ENCODE results near the gene FOXP4. TPM values are rescaled to one million over a fixed set of nuclear protein-coding genes. Genes with fewer than 3 reads are reported as not detected.
A peak's percentile ranks its signal among the peaks of the same experiment; 100 is the strongest.

FOXP4 gene
- total and polyA plus RNA-seq, 2 of the 13 experiments (the other 11 are each of a cell fraction or from before 2014, with no cell fraction given): 11.0 to 12.4 TPM

- intact Hi-C loops (cut with micrococcal nuclease; ENCODE audit: unreplicated experiment): no loop called here
- TF ChIP-seq HNRNPL (IDR thresholded peaks at IDR 0.05; ENCODE audit: low read depth, low read length): peak; percentile 86
- peak; percentile 27 for TF ChIP-seq SKI (IDR thresholded peaks at IDR 0.05; ENCODE audit: partially characterized antibody)
- no peak for TF ChIP-seq ZBTB38 (CRISPR knock-in tag; IDR thresholded peaks at IDR 0.05)
- in situ Hi-C loops (cut with HindIII; ENCODE audit: extremely low pct_ligation_motif_present, low pct_unique_long_range_greater_than_20kb): no loop called here
- 9% methylated on average over 7 of the region's 9 CpGs for WGBS (ENCODE audit: low lambda C conversion rate)
- Histone ChIP-seq H3K4me3 (replicated peaks in 1 of 3; ENCODE audit: insufficient read depth in 1 of 3, low read depth in 2 of 3, low read length in 3 of 3) (no peak overlapping the region), H4K20me1 (ENCODE audit: insufficient read depth, low read length) (no peaks in the 10 kb centered on the region), H3K79me2 (ENCODE audit: insufficient read depth, low read length) (no peaks in the 10 kb centered on the region), H3K36me3 (replicated peaks in 1 of 2; ENCODE audit: control insufficient read depth in 1 of 2, insufficient read depth in 2 of 2, low read length in 2 of 2) (no peaks in the 10 kb centered on the region), H3K27me3 (ENCODE audit: control insufficient read depth in 1 of 2, insufficient read depth in 2 of 2, low read length in 2 of 2) (peaks cover 0 to 43% of the 10 kb centered on the region in 2 experiments; a peak in 4 of 5 replicates), H3K4me1 (ENCODE audit: insufficient read depth, low read length) (peaks cover 43% of the 10 kb centered on the region), H3K27ac (ENCODE audit: extremely low read length, insufficient read depth, low read length) (no peak overlapping the region), H2AFZ (ENCODE audit: low read length) (no peak overlapping the region), H3K9ac (ENCODE audit: insufficient read depth, low read depth, low read length) (no peak overlapping the region), H3K9me3 (ENCODE audit: low read length) (no peaks in the 10 kb centered on the region), H3K4me2 (ENCODE audit: low read depth, low read length) (no peak overlapping the region)
- no peak for FAIRE-seq
- no TSS peak for BruUV-seq (replicated peaks)
- ChIA-PET POLR2A (no interaction called here), CTCF (ENCODE audit: low intra/inter-chr PET ratio, low total read pairs) (no interaction called here)
- no peak for DNase-seq (ENCODE audit: low spot score)
- no peak for ATAC-seq
These were observed 100.9 kb downstream of the FOXP4 start for GRCh38 chr6:41647061-41647511.

DNA sequence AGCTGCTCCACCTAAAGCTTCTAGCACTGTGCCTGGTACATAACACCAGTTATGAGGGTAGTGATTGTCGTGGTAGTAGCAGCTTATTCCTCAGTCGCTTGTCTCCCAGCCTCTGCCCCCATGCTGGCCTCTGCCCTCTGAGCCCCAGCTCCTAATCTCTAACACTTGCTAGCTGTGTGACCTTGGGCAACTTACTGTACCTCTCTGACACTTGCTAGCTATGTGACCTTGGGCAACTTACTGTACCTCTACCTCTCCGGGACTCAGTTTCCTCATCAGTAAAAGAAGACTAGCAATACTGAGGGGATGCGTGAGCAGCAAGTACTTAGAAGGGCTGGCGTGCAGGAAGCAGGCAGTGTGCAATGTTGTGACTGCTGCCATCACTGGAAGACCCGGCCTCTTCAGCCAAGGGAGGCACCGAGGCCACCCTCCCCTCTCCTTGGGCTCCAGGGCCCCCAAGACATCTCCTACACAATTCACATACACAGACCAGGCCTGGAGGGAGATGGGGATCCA lies 101.9 kb downstream of the FOXP4 start:
- intact Hi-C loops (cut with micrococcal nuclease; ENCODE audit: unreplicated experiment): no loop called here
- peaks cover 0 to 38% of the 10 kb centered on the region in 2 experiments; a peak in 4 of 5 replicates for H3K27me3 ChIP-seq (ENCODE audit: control insufficient read depth in 1 of 2, insufficient read depth in 2 of 2, low read length in 2 of 2)
- in situ Hi-C loops (cut with HindIII; ENCODE audit: extremely low pct_ligation_motif_present, low pct_unique_long_range_greater_than_20kb): no loop called here
- FAIRE-seq: no peak
- 58% methylated on average over 6 of the region's 7 CpGs for WGBS (ENCODE audit: low lambda C conversion rate)
- ChIA-PET CTCF (ENCODE audit: low intra/inter-chr PET ratio, low total read pairs) (no interaction called here), POLR2A (no interaction called here)
- DNase-seq (ENCODE audit: low spot score): no peak
- ATAC-seq: no peak
- H3K9ac ChIP-seq (ENCODE audit: insufficient read depth, low read depth, low read length): no peak overlapping the region
- no peak overlapping the region for H3K4me3 ChIP-seq (replicated peaks in 1 of 3; ENCODE audit: insufficient read depth in 1 of 3, low read depth in 2 of 3, low read length in 3 of 3)
- H3K9me3 ChIP-seq (ENCODE audit: low read length): no peaks in the 10 kb centered on the region
- H3K79me2 ChIP-seq (ENCODE audit: insufficient read depth, low read length): no peaks in the 10 kb centered on the region
- no TSS peak for BruUV-seq (replicated peaks)
- no peak overlapping the region for H3K27ac ChIP-seq (ENCODE audit: extremely low read length, insufficient read depth, low read length)
- no peaks in the 10 kb centered on the region for H3K36me3 ChIP-seq (replicated peaks in 1 of 2; ENCODE audit: control insufficient read depth in 1 of 2, insufficient read depth in 2 of 2, low read length in 2 of 2)
- no peaks in the 10 kb centered on the region for H4K20me1 ChIP-seq (ENCODE audit: insufficient read depth, low read length)
- no peak overlapping the region for H2AFZ ChIP-seq (ENCODE audit: low read length)
- H3K4me1 ChIP-seq (ENCODE audit: insufficient read depth, low read length): peaks cover 32% of the 10 kb centered on the region
- TF ChIP-seq SUZ12 (IDR thresholded peaks at IDR 0.05; ENCODE audit: low read depth, low read length) (no peak), ZMYM3 (CRISPR knock-in tag; IDR thresholded peaks at IDR 0.05) (0 out of 2 replicates have a peak, but pooled peaks have one; percentile 21), ZNF768 (CRISPR knock-in tag; IDR thresholded peaks at IDR 0.05) (peak; percentile 92), KAT7 (CRISPR knock-in tag; IDR thresholded peaks at IDR 0.05; ENCODE audit: borderline replicate concordance) (no peak), GLMP (CRISPR knock-in tag; IDR thresholded peaks at IDR 0.05; ENCODE audit: borderline replicate concordance) (no peak), ZNF430 (CRISPR knock-in tag; IDR thresholded peaks at IDR 0.05) (no peak)
- TF ChIP-seq, protein P1, sequence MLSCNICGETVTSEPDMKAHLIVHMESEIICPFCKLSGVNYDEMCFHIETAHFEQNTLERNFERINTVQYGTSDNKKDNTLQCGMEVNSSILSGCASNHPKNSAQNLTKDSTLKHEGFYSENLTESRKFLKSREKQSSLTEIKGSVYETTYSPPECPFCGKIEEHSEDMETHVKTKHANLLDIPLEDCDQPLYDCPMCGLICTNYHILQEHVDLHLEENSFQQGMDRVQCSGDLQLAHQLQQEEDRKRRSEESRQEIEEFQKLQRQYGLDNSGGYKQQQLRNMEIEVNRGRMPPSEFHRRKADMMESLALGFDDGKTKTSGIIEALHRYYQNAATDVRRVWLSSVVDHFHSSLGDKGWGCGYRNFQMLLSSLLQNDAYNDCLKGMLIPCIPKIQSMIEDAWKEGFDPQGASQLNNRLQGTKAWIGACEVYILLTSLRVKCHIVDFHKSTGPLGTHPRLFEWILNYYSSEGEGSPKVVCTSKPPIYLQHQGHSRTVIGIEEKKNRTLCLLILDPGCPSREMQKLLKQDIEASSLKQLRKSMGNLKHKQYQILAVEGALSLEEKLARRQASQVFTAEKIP (CRISPR knock-in tag; IDR thresholded peaks at IDR 0.05; ENCODE audit: borderline replicate concordance): no peak
- no peak overlapping the region for H3K4me2 ChIP-seq (ENCODE audit: low read depth, low read length)

All from HepG2 (cell line).